ENCODE measurements around the gene SH3RF3.

Gene SH3RF3

DNA sequence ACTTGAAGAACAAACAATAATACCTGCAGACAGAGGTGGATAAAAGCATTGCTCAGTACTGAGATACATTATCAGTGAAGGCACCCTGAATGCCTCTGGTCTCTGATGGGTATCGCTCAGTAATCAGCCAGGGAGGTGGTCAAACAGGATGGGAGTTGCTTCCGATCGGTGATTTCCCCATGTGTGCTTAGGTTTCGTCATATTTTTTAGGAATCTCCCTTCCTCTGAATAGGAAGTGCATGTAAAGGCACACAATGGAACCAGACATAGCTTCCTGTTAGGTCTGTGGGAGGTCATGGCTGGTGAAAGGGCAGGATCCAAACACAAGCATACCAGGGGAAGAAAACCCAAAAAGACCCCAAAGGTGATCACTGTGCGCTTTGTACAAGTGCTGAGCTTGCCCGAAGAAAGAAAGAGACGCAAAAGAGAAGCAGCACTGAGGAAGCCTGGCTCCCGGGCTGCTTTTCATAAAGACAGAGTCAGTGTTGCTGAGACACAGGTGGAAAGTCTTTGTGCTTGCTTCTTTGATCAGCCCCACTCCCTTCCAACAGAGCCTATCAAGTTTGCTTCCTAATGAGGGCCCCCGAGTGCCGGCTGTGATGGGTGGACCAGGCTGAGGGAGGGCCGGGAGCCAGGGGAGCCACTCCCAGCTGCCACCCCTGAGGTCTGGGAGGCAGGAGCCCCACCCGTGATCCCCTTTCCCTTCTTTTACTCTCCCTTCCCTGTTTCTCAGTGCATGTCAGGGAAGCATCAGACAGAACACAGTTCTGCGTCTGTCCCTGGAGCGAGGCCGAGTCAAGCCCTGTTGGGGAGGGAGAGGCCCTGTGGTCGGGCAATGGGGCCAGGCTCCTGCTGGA is 138.2 kb downstream of the SH3RF3 start:
- DNase-seq, result peak; percentile 27

DNA sequence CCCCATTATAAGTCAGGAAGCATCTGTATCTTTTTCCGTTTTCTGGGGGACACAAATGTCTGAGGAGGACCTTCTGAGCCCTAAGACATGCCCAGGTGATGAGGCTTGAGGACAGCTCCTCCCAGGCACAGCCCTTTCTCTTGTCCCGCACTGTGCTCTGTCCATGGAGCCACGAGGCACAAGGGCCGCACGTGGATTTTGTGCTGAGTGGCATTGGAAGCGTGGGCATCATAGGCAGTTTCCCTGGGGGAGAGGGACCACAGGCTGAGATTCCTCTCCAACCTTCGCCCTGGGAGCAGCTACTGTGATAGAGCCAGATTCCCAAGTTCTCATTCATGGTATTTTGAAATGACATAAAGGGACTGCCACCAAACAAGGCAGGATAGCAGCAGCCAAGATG is 139.9 kb downstream of the SH3RF3 start:
- DNase-seq, result no peak

DNA sequence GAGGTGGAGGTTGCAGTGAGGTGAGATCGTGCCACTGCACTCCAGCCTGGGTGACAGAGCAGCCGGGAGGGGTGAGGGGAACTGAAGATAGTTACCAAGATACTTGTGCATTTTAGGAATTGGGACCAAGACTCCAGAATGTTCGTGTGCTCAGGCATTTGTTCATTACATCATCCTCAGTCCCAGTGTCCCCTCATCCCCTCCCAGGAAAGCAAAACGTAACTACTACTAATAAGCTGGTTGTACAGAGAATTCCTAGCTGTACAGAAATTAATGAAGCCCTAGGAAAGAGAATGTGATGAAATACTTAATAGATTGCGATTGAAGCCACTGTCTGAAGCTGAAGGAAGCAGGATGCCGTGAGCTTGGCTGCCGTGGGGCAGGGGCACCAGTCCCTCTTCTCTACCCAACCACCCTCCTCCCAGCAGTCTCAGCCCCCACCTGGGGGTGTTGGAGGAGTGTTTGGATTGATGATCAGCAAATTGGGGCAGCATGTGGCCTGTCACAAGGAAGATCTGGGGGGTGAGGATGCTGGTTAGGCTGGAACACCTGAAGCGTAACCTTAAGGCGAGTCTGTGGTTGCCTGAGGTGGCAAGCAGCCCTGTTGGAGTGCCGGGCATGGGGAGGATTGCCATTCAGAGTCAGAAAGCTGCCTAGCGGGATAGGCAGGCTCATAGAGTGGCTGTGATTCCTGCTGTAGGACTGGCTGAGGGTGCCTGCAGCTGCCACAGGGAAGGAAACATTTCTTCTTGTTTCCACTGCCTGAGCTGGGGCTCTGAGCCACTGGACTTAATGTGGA is 140.9 kb downstream of the SH3RF3 start:
- DNase-seq, result no peak

DNA sequence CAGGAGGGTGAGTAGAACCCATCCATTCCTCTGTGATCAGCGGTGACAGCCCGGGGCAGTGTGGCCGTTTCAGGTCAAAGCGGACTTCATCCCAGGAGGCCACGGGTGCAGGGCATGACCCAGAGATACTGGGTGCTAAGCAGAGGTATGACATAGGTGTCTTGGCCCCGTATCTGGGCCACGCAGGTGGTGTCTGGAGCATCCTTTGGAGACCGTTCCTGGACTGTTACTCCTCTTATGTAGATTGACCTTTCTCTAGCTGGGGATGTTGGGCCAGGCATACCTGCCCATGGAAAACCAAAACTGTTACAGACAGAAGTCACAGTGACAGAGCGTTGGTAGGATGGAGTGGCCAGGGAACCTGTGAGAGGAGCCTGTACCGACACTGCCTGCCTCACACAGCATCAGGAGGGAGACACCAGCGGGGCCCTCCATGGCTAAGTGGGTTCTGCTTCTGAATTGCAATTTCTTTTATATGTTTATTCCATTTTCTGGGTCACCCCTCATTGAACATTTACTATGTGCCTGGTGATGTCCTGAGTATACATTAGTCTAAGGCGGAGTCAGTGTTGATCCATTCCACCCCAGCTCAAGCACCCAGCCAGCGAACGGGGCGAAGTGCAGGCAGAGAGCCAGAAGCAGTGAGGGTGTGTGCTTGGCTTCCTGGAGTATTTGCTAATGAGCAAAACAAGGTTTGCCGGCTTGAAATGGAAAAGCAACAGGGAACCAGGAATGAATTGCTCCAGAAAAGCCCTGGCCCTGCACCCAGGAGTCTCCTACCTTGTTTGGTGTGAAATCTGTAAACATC is 141.7 kb downstream of the SH3RF3 start:
- DNase-seq, result no peak

DNA sequence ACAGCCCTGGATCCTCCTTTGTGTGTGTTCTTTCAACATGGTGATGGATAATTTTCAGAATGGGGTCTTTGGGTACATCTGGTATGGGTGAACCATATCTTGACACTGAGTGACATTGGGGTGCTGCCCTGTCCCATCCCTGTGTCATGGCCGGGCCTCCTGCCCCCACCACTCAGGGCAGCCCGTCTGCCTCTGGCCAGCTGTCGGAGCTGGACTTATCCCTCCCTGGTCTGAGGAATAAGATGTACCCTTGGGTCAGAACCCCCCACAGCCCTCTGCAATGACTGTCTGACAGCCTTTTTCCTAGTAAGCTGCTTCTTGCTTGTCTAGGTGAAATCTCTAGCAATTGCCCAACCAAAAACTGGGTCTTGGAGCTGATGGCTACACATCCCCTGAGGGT is 142.9 kb downstream of the SH3RF3 start:
- no peak for DNase-seq

DNA sequence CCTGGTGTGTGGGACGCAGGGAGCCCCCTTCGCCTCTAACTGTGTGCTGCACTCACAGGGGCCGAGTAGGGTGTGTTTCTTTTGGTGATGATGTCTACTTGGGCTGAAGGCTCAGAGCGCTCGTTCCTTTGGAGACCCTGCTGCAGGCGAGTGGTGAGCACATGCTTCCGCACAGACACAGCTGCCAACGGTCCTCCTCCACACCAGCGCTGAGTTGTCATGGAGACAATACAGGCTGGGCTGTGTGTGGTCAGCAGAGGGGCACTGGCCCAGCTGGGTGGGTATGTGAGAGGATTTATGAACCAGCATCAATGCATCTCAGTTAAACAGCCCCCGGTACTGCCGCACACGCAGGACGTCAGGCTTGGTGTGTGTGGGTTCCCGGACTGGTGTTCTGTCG is 143.5 kb downstream of the SH3RF3 start:
- no peak for DNase-seq

DNA sequence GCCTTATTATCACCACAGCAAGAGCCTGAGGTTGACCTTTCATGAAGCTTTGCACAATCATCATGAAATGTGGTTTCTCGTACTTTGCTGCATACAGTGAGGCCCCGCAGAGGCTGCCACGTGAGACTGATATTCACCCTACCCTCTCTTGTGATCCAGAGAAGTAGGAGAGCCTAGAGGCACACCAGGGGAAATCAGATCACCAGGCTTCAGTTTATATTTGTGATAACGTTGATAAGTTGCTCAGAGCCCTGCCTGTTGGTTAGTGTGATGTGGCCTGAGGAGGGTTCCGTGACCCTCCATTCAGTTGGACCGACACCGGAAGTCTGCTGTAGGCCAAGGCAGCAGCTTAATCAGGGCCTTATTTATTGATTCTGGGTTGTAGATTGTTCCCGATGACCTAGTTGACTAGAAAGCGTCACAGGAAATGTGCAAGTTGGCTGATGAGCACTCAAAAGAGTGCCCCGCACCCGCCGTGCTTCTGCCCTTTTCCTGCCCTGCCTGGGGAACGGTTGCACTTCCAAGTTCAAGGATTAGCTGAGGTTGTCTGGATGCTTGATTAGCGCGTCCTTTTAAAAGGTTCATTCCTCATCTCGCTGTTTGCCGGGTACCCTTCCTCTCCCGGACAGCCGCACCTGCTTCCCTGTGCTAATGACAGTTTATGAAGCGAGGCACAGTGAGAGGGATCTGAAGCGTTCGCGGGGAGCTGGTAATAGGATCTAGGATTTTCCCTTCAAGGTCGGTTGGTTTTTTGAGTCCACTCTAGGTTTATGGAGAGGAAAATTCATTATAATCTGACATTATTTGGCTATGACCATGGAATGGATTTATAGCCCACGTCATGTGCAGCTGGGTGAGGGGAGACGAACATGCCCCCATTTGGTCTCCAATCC is 146.4 kb downstream of the SH3RF3 start:
- peak; percentile 27 for DNase-seq

DNA sequence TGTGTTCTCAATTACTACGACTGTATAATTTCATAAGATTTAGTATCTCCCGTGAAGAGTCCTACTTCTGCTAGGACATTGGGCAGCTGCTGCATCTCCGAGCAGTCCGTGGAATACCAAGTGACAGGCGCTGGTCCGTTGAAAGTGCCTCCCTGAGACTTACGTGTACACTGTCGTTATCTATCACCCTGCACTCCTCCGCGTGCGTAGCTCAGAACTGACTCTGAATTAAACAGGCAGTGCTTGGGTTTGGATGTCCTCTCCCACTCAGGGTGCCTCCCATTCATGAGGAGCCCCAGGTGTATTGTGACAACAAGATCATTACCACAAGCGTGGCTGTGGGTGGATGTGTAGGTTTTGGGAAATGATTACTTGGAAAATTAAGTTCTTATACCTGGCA is 148.4 kb downstream of the SH3RF3 start:
- no peak for DNase-seq

DNA sequence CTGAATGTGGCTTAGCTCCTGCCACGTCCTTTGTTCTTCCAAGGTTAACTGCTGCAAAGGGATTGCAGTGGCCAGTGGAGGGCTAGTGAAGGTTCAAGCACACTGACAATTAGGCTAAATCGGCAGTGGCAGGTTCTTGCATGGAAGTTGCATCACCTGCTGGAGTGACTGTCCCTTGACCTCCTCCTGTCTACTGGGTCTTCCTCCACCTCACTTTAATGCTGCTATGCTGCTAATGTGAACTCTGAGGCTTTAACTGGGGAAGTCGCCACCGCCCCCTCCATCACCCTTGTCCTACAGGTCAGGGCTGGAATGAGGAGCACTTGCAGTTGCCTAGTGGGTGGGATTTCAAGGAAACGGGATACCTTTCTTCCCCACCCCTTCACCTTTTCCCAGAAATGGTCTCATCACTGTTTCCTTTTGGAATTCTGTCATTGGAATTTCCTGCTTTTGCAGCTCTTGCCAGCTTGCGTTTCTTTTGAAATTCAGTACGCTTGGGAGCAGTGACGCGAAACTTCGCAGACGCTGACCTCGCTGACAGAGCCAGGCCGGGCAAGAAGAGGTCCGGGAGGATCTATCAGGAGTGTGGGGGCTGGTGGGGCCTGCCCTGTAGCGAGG is 150.3 kb downstream of the SH3RF3 start:
- no peak for DNase-seq

DNA sequence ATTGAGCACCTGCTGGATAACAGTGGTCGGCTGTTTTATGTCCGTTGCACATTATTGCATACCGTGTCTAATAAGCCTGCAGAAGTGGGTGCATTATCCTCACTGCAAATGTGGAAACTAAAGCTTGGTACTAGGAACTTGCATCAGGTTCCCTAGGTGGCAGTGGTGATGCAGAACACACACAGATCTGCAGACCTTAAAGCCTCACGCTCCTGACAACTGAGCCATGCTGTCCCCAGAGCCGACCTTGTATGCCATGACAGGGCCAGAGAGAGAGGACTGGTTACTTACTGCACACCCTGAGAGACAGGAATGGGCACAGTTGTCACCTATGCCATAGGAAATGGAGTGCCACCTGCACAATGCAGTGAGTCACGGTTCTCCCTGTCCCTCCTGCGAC is 151.8 kb downstream of the SH3RF3 start:
- no peak for DNase-seq

DNA sequence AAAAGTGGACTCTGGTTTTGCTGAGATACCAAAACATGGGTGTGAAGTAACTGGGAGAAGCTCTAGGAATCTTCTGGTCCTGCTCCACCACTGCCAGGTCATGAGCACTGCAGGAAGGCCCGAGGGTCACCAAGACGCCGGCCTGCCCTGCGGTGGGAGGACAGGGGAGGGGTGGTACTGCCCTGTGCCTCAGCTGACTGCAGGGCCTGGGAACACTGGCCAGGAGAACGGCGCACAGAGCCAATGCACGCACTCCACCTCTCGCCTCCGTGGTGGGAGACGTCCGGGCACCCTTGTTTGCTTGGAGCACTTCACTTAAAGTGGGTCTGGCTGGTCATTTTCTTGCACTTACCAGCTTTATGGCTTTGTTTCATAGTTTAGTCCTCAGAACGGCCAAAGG is 153.4 kb downstream of the SH3RF3 start:
- DNase-seq, result no peak

DNA sequence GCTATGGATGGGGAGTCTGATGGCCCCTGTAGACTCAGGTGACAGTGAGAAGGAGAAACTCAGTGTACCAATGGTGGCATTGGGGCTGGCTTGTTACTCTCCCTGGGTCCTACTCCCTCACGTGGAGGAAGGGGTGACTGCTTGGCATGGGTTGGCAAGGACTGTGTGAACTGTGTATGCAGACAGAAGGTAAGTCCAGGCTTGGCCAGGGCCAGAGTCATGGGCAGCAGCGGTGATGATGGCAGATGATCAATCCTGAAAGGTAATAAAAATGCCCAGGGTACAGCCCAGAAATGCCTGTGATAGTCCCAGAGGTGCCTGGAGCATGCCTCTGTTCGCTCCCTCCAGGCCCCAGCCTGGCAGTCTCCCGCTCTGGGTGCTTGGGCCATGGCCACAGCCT is 153.9 kb downstream of the SH3RF3 start:
- no peak for DNase-seq

DNA sequence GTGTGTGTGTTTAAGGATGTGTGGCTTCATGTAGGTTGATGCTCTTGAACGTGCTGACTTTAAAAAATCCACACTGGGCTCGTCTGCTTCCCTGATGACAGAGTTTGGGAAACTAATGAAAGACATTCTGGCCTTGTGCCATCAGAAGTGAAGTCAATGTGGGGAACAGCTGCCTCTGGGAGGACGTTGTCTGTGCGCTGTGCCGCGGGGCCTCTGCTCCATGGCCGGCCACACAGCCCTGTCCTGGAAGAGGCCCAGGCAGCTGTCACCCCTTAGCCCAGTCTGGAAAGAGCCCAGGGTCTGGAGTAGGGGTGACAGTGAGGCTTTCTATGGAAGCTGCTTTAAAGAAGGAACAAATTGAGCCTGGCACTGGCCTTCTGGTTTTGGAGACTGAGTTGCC is 155.8 kb downstream of the SH3RF3 start:
- no peak for DNase-seq

DNA sequence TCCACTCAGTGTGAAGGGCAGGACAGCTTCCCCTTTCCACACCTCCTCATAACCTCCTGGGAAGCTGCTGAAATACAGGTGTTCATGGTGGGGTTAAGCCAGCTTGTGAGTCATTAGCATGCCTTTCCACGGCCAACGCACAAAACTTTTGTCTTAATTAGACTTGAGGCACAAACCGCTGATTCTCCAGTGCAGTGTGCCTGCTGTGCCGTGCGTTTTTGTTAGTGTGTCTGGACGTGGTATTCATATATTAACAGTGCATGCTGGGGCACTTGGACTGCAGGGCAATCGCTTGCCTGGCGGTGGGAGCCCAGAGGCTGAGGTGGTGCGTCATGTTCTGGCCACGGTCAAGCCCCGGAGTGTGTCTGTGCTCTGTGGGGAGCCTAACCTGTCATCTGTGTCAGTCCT is 156.2 kb downstream of the SH3RF3 start:
- no peak for DNase-seq

DNA sequence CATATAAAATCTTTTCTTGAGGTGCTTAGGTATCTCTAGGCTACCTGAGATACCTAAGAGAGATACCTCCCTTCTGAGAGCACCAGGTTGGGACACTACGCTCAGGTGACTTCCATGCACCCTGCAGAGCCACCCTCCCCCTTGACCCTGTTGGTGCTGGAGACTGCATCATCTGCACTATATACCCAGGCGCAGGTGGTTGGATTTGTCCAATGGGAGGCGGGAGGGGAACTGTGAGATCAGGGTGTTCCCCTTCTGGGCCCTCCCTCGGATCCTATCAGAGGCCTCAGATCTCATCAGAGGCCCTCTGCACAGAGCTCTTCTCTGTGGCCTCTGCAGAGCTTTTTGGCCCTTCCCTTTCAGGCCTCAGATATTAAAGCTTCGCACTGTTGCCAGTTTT is 158.4 kb downstream of the SH3RF3 start:
- no peak for DNase-seq

DNA sequence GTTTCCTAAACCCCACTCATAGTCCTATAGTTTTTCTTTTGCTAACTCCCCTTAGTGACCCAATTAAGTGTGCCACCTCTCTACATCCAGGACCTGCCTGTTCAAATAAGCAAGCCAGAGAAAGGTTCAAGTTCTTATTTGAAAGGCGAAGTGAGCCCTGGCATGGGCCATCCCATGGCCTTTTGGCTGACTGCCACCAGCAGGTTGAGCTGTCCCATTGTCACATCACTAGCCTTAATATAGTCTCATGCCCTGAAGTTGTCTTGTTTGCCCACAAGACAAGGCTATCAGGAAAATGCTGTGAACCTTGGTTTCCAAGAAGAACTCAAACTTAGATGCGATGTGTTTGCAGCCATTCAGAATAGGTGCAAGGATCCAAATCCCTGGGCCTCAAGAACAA is 158.8 kb downstream of the SH3RF3 start:
- DNase-seq, result no peak

DNA sequence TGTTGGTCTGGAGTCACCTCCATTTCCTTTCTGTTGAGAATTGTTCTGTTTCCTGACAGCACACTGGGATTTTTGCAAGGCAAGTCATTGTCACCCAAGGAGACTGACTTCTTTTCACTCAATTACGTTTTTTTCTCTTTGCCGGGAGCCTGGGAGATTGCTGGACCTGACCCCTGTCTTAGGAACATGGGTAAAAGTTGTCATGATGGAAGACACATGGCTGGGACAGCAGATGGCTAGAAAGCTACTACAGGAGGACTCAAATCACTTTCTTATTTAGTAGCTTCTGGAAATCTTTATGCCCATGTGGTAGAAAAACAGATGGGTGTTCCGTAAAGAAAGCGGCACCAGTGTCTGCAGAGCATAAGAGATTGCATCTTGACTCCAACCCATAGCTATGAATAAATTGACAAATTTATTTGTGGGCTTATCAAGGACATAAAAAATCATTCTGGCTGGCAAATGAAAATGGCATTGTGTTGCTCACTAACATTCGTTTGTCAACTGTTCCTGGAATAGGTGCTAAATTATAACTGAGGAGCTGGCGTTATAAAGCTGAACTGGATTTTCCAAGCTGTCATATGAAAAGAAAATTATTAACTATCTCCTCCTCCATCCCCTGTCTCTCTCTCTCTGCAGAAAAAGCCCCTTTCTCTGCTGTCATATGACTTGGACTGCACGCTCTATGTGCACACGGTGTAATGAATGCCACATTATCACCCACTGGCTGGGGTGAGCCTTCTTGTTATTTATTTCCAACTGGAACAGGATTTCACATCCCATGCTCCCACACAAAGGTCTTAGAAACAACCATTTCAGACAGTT is 159.8 kb downstream of the SH3RF3 start:
- DNase-seq, result no peak

DNA sequence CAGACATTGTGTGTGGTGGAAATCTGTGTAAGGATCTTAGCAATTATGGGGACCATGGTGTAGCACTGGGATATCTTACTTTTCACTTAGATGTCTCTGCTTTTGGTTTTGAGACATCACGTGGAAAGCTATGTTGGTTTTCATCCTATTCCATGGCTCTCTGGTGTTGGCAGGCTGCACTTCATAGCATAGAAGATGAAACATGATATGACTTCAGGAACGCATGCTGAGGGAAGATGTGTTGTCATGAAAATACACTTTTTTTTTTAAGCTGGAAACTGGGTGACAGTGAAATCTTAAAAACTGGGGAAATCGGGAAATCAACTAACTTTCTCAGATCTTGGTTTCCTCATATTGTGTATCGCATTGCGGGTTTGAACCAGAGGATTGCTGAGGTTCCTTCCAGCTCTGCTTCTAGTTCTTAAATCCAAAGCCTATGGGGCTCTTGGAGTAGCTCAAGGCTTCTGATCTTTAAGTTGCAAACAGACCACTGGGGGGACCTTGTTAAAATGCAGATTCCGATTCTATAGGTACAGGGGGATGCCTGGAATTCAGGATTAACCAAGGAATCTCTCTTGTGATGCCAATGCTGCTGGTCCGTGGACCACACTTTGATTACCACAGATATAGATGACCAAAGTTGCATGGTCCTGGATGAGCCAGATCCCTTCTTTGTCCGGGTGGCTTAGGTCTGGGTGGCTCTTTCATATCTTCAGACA is 160.7 kb downstream of the SH3RF3 start:
- DNase-seq, result no peak

DNA sequence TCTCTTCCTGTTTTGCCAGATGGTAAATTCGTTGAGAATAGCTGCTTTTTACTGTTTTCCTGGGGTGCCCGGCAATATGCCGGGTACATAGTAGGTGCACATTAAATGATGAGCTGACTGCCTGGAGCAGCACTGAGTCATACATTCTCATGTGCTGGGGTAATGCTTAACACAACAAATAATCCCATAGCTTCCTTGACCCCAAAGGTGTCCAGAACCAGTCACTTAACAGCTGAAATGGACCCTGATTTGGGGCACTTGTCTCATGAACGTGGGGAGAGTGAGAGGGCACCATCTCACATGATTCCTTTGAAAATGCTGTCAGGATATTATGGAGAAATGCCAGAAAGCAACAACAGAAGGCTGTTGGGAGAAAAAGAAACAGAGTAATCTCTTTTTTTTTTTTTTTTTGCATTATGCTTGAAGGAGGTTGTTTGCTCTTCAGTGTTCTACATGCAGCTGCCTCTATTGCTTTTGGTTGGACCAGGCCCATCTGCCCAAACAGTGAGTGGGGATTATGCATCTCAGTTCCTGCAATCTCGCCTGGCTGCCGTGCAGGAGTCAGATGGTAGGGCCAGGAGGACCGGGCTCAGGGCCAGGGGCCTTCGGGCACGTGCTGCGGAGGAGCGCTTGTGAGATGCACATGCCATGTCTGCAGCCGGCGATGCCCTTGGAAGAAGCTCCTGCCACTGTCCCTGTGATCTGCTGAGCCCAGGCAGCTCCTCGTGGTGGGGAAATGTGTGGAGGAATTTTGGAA is 162.1 kb downstream of the SH3RF3 start:
- no peak for DNase-seq

DNA sequence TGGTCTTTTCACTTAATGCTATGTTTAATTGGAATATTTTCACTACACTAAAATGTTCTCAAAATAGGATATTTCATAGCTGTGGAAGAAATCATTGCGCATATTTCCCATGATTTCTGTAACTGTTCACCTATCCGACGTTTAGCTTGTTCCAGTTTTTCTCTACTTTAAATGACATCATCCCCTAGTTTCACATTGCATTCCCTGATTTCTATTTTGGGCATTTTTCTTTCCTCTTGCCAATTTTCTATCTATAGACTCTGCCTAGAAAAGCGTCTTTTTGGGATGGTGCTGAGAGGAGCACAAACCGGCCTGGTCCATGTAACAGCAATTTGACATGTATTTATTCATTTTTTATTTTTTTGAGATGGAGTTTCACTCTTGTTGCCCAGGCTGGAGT is 163.4 kb downstream of the SH3RF3 start:
- no peak for DNase-seq

Measured in CD4-positive, alpha-beta T cell treated with Interferon gamma for 1 hour (primary cell).